HG03159 (cell line): Measurements from ENCODE around the gene PAX5.

Source experiments
- ATAC-seq: cut with Tn5 transposase; IDR thresholded peaks from one replicate; pipeline ENCODE4 v1.9.1; 2021; ENCODE audit warnings: mild to moderate bottlenecking, moderate library complexity; ENCODE audit not compliant: unreplicated experiment

PAX5 gene

DNA sequence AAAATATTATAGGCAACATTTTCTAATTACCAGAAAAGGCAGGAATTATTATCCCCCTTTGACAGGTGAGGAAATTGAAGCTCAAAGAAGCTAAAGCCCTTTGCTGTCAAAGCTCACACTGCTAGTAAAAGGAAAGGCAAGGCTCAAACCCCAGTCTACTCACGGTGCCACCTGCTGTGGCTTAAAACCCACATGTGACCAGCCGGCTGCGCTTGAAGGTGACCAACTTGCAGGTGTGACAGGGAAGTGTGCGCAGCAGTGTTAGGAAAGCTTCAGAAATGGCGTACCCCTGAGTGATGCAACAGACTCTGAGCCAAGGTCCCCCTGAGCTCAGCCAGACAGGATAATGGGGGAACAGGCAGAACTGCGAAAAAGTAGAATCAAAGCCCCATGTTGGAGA lies 45.2 kb downstream of the PAX5 start:
- no peak for ATAC-seq

DNA sequence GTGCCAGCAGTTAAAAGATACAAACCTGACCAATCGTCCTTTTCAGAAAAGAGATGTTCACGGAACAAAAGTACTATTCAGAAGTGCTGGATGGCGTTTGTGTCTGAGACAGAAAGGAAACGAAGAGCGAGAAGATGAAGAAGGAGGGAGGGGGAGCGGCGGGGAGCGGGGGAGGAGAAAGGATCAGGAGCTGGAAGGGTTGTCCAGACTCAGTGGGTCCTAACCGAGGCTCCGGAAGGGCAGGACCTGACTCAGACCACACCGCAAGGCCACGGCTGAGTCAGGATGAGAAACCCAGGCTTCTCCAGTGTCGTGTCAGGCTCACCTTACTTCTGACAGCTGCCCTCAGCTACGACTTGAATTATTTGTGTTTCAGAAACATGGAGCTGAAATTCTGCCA lies 46.2 kb downstream of the PAX5 start:
- ATAC-seq: no peak

DNA sequence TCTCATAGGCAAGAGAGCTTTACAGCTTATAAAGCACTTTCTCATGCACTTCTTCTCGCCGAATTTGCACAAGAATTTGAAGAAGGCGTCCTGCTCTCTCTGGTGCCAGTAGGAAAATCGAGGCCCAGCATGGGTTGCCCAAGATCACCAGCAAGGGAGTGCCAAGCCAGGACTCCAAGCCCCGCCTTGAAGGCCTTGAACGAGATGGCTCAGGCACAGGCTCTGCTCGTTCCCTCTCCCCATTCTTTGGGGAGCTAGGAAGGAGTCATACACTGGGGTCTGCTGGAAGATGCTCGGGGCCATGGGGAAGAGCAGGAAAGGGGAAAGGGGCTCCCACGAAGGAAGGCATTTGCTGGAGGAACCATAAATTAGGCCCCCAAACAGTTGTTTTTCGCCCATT lies 46.7 kb downstream of the PAX5 start:
- no peak for ATAC-seq

DNA sequence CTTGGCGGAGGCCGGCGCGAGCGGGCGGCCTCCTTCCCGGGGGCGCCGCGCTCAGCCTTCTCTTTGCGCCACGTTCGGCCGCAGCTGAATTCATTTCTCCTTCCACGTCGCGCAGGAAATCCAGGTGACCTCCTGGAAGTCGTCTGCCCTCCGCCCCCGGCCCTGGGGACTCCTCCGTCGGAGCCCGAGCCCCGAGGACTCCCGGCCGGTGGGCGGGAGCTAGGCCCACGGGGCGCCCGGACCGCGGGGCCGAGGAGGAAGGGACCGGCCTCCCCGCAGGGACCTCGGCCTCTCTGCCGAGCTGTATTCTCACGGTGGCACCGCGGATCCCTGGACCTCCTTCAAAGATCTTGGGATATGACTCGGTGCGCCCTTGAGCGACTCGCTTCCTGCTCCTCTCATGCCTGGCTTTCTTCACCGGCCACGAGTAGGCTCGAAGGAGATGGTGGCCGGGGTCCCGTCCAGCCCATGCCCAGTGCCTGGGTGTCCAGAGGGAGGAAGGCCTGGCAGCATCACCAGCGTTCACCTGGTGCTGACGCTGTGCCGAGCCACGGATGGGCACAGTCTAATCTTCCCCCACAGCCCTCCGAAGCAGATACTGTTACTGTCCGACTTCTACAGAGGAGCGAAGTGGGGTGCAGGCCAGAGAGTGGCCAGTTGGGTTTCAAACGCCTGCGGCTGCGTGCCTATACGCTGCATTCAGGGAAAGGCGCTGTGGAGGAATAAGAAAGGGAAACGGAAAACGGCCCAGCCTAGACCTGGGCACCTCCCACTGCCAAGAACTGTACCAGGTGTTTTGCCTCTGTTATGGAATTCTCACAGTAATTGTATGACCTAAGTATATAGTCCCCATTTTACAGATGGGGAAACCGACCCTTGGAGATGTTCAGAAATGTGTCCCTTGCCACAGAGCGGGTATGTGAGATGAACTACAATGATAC lies 47.3 kb downstream of the PAX5 start:
- ATAC-seq: no peak

DNA sequence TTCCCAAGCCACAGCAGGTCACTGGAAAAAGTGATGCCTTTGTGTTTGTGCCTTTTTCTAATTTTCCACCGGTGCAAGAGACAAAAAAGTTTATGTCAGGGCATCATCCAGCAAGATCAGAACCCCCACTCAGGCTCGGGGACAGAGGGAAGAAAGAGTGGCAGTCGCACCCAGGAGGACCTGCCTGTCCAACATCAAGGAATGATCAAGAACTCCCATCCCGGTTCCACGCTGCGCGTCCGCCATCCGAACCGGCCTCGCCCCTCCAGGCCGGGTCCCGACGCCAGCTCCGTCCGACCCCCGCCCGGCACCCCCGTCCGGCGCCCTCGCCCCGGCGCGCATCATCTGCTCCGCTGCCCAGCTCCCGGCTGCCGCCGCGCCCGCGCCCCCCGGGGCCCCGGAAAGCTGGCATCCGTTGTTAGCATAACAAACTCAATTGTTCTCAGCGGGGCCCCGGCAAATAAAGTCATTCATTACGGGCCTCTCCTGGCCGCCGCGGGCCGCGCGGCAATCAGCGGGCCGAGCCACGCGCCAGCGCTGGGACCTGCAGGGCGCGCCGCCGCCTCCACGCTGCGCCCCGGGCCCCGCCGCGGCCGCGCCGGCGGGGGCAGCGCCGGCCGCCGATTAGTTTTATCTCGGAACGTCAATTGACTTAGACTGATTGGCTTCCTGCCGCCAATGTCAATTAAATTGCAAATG lies 48.1 kb downstream of the PAX5 start:
- no peak for ATAC-seq

DNA sequence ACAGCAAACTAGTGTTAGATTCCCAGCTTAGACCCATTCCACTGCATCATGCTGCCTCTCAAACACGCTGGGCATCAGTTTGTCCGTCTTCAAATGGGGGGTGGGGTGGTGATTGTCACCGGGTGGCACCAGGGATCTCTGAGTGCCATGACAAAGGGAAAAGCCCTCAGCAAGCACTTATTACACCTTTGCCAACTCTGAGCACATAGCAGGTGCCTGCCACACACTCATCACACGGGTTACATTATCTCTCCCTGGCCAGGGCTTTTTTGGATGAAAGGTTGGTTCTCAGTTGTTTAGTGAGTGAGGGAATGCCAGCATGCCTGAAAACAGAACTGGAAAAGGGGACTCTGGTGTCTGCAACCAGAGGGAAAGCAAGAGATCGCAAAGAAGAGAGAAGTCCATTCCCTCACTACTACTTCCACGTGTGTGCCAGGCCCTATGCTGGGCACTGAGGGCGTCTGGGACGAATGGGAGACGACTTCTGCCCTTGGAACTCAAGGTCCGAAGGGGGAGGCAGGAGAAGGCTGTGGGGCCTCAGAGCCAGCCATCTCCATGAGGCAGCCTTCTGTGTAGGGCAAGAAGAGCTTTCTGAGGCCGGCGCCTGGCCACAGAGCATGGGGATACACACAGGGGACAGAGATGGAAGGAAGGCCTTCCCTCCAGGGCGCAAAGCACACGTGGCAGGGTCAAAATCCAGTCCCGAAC lies 48.9 kb downstream of the PAX5 start:
- ATAC-seq: no peak

DNA sequence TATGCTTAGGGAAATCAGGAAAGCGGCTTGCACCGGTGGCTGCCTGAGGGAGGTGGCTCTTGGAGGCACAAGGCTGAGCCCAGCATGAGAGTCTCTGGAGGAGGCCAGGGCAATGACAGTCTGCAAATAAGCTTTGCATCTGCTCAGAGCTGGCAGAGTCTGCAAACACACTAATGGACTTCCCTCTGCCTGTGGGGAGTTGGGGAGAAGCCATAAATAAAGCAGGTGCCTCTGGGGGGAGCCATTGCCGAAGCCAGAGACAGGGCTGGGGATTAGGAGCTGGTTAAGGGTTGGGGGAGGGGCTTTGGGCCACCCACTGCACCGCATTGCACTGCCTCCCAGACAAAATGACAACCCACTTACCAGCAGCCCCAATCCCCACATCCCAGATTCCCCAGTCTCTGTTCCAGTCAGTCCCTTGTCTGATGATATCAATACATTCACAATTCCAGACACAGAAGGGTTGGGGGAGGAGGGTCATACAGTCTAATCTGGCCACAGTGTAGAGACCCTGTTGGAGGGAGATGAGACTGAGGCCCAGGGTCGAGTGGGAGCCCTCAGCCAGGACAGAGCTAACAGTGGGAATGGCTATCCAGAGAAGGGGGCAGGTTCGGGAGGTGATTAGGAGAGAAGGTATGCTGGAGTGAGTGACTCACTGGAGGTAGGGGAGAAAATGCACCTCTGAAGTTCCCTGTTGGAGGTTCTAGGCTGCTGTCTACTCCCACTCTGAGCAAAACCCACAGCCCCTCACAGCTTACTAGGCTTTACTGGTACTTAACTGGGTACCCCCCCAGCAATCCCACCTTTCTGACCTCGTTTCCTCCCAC lies 53.7 kb downstream of the PAX5 start:
- no peak for ATAC-seq

DNA sequence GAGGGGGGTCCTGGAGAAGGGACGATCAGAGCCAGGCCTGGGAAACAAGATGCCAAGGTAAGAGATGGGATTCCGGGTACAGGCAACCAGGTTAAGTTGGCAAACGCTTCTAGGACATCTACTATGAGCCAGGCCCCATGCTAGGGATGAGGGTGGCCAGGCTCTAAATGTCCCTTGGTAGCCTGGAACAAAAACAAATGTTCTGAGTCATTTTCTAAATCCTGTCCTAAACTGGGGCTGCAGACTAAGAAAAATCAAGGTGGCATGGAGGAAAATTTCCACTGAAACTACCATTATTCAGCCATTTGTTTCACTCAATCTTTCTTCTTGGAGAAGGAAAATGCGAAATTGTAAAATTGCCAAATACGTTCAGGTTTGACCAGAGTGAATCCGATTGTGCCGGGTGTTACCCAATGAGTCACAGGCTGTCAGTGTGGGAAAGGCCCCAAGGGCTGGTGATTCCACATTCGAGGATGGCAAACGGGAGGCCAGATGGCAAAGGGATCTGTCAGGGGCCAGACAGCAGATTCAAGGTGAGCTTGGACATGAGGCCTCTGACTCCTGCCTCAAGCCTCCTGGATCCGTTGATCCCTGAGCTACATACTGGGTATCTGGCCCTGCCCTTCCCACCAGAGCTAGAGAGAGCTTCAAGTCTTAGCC lies 57.6 kb downstream of the PAX5 start:
- no peak for ATAC-seq

DNA sequence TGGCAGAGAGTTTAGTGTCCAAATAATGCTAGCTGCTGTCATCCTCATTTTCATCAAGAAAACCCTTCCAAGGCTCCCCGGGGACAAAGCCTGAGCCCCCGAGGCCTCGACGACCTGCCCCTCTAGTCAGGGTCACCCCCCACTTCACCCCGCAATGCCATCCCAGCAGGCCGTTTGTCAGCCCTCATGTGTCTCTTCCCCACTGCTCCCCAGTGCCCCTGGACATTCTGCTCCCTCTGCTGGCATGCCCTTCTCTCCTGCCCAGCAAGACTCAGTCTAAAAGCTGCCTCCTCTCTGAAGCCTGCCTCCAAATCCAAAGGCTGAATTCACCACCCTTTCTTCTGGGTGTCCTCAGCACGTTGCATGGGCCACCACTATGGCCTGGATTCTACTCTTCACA lies 59.3 kb downstream of the PAX5 start:
- no peak for ATAC-seq

DNA sequence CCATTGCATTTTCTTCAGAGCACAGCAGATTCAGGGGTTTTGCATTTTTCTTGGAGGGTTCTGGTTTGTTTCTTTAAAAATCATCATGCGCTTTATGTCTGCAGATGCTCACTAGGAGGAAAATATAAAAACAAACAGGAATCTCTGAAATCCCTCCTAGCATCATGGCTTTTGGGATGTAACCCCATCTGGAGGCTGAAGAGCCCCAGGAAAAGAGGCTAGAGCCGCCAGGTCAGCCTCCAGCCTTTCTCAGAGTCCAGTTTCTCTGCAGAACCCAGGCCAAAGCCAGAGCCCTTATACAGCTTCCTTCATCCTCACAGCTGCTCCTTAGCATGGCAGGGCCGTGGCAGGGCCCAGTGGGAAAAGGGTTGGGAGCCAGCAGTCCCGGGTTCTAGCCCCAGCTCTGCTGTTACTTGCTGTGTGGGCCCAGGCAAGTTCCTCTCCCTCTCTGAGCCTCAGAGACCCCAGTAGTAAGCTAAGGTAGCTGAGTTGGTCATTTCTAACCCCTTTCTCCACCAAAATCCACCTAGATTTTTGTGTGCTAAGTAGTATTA lies 62.1 kb downstream of the PAX5 start:
- ATAC-seq: no peak

DNA sequence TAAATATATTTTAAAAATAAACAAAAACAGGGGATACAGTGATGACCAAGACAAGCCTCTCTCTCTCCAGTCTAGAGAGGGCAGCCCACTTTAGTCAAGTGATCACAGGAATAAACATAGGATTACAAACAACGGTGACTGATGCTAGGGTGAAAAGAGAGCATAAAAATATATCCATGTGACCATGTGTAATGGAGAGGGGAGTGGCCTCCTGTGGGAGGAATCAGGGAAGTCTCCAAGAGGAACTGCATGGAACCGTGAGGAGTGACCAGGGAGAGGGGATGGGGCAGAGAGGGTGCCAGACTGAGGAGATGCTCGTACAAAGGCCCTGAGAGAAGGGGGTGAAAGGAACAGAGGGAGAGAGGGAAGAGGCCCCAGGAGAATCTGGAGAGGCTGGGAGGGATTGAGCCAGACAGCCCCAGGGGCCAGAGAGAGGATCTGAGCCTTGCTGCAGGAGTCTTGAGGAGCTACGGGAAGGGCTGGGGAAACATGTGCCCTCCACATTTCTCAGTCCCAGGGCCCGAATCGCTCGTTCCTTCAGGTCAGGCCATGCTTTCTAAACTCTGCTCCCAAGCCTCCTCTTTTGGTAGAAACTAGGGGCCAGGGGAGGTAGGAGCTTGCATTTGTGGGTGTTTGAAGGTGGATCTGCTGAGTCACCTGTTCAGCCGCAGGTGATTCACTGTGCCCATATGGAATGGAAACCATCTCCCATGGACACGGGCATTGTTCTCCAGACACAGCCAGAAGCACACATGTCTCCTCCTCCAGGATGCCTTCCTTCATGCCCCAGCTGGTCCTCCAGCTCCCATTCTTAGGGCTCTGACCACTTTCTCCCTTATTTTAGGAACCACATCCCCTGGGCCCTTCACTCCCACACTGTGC lies 63.8 kb downstream of the PAX5 start:
- ATAC-seq: no peak

DNA sequence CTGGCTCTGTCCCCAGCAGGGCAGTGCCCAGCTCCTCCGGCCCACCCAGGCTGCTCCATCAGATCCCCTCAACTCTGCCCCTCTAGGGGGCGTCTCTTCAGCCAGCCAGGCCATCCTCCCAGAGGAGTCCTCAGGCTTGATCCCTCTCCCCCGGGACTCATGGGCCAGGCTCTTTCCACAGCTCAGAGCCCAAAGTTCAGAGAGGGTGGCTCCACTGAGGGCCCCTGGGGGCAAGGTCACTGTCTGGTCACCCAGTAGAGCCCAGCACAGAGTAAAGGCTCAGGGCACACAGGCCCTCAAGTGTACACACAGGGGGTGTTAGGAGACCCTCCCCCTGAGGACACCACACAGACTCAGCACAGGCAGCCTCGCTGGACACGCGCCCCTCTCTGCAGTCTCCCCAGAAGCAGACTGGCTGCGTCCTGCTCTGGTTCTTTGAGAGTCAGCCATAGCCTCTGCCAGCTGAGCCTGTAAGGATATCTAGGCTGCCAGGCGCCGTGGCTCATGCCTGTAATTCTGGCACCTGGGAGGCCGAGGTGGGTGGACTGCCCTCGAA lies 64.8 kb downstream of the PAX5 start:
- ATAC-seq: no peak

DNA sequence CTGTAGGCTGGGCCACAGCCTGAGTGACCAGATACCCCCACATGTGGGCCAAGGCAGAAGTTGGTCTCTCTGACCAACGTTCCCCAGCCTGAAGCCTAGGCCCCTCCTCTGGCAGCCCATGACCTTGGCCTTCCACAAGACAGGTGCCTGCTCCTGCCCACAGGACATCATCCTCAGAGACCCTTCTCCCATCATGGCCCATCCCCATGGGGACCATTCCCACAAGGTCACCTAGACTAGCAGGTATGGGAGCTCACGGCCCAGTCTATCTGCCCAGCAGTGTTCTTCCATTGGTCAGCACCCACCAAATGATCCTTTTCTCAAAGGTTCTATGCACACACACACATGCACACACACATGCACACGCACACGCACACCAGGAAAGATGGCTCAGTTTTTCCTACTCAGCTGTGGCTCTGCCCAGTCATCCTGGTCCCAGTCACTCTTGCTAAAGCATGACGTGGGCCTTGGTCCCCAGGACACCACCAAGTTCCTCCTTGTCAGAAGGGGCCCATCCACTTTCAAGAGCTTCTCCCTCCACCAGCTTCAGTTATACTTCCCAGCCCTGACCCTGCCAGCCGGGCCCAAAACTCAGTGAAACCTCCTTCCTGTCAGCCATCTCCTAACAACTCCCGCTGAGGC lies 65.4 kb downstream of the PAX5 start:
- ATAC-seq: no peak

DNA sequence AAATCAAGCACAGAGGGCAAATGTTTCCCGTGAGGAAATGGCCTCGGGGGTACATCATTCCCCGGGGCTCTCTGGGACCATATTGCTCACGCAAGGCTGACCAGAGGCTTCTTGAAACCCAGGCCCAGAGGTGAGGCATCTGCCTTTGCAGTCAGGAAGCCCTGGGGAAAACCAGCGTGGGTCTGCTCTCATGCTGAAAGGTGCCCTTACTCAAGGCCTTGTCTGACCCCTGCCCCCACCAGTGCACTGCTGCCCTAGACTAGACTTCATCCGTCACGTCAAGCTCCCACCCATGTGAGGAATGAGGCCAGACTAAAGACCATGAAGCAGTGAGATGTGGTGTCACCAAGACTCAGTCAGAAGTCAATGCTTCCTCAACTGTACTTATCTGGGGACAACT lies 66.1 kb downstream of the PAX5 start:
- no peak for ATAC-seq

DNA sequence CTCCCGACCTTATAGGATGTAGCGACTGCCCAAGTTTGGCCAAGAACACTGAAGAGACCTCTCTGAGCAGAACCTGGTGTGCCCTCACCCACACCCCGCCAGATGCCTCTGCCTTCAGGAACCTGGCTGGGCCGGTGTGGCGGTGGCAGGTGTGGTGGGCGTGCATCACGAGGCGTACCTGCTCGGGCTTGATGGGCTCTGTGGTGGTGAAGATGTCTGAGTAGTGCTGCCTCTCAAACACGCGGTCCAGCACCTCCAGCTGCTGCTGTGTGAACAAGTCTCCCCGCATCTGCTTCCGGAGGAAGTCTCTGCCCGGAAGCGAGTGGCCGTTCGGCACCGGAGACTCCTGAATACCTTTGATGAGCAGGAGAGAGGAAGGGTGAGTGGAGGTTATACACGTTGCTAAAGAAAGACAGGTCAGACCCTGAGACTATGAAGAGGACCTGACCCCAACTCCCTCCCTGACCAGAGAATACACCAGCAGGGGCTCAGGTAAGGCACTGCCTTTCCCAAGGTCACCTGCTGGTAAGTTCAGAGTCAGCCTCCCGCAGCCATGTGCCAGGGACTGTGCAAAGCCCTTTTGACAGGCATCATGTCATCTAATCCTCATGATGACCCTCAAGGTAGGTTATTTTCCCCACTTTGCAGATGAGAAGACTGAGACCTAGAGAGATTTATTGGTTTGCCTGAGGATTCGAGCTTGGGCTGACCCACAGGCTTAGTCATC lies 67.5 kb downstream of the PAX5 start:
- ATAC-seq: no peak

DNA sequence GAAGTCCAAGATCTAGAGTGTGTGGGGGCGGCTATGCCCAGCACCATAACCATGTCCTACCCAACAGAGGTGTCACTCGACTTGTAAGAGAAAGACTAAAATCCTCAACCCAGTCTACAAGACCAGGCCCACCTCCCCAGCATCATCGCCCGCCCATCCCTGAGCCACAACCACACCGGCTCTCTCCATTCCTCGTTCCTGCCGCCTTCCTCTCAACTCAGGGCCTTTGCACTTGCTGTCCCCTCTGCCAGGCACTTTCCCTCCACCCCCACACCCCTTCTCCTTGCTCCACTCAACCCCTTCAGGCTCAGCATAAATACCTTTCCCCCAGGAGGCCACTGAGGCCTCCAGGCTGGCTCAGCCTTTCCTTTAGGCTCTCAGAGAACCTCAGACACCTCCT lies 69.3 kb downstream of the PAX5 start:
- ATAC-seq: no peak

DNA sequence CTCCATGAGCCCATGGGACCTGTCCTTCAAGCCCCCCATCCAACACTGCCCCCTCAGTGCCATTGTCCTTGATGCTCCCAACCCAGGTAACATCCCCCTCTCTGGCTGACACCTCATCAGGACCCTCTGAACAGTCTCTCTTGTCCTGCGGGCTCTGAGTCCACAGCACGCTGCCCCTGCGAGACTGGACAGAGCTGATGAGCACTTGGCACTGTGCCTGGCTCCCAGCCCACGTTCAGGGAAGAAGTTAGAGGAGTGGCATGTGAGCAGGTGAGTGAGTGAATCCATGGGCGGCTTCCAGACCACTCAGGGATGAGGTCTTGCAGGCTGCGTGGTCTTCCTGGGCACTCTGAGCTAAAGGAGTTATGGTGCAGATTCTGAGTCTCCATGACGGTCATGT lies 70.7 kb downstream of the PAX5 start:
- ATAC-seq: no peak

DNA sequence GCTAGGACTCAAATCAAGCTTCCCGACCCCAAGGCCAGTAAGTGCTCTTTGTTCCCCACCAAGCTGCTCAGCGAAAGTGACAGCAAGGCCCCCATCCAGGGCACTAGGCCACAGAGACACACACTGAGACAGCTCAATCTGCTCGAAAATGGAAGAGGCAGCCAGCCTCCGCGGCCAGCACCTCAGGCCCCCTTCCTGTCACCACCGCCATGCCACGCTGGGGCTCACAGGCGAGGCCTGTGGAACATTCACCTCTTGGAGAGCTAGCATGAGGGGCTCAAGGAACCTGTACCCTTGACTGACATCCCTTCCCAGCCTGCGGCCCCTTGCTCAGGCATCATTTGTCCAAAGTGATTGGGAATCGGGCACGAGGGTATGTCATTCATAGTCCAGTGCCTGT lies 71.4 kb downstream of the PAX5 start:
- ATAC-seq: no peak
